Measurements from ENCODE around the gene PLSCR2. TPM values are rescaled to one million over a fixed set of nuclear protein-coding genes. Genes with fewer than 3 reads are reported as not detected.
"Not testable (repeated sequence)": the region's sequence is repeated elsewhere in the genome, so short reads cannot be mapped to it uniquely, and the experiment has no call there.

Gene PLSCR2
- total RNA-seq, 2 donors from 2014 or later = not detected

- H3K9me3 Mint-ChIP-seq = peaks cover 8% of the 10 kb centered on the region
- no peak for ATAC-seq
Measured at GRCh38 chr3:146425341-146425740, 44.0 kb downstream of the PLSCR2 start.

GRCh38 chr3:146421819-146422759 is 47.3 kb downstream of the PLSCR2 start:
- Mint-ChIP-seq H3K4me3 (no peak overlapping the region), H3K36me3 (no peaks in the 10 kb centered on the region), H3K27ac (no peak overlapping the region), H3K4me1 (ENCODE audit: low read depth in 2 of 2) (no peaks in the 10 kb centered on the region), H3K9me3 (peaks cover 4% of the 10 kb centered on the region), H3K27me3 (peaks cover 0 to 32% of the 10 kb centered on the region in 2 donors)
- no peak for DNase-seq (ENCODE audit: low spot score)
- ATAC-seq = no peak

More at GRCh38 chr3:146425341-146425740, 44.0 kb downstream of the PLSCR2 start:
- H3K36me3 Mint-ChIP-seq = peaks cover 6% of the 10 kb centered on the region
- H3K4me1 Mint-ChIP-seq (ENCODE audit: low read depth in 2 of 2) = no peaks in the 10 kb centered on the region
- DNase-seq (ENCODE audit: low spot score) = no peak
- no peak overlapping the region for H3K27ac Mint-ChIP-seq
- no peak overlapping the region for H3K4me3 Mint-ChIP-seq
- peaks cover 0 to 27% of the 10 kb centered on the region in 2 donors for H3K27me3 Mint-ChIP-seq

GRCh38 chr3:146416366-146416765 is 53.0 kb downstream of the PLSCR2 start:
- Mint-ChIP-seq H3K36me3 (no peaks in the 10 kb centered on the region), H3K27ac (no peak overlapping the region), H3K4me1 (ENCODE audit: low read depth in 2 of 2) (no peaks in the 10 kb centered on the region), H3K27me3 (peaks cover 0 to 18% of the 10 kb centered on the region in 2 donors), H3K4me3 (no peak overlapping the region), H3K9me3 (no peaks in the 10 kb centered on the region)
- ATAC-seq (no peak), DNase-seq (ENCODE audit: low spot score) (no peak)

GRCh38 chr3:146414010-146414409 is 55.4 kb downstream of the PLSCR2 start:
- peaks cover 2 to 3% of the 10 kb centered on the region in 2 donors for H3K27me3 Mint-ChIP-seq
- no peaks in the 10 kb centered on the region for H3K9me3 Mint-ChIP-seq
- H3K36me3 Mint-ChIP-seq = no peaks in the 10 kb centered on the region
- ATAC-seq (no peak), DNase-seq (ENCODE audit: low spot score) (no peak)
- H3K27ac Mint-ChIP-seq = no peak overlapping the region
- H3K4me3 Mint-ChIP-seq = no peak overlapping the region
- no peaks in the 10 kb centered on the region for H3K4me1 Mint-ChIP-seq (ENCODE audit: low read depth in 2 of 2)

GRCh38 chr3:146412711-146413110 is 56.6 kb downstream of the PLSCR2 start:
- DNase-seq (ENCODE audit: low spot score); ATAC-seq; H3K27ac Mint-ChIP-seq; H3K9me3 Mint-ChIP-seq; H3K4me3 Mint-ChIP-seq; H3K27me3 Mint-ChIP-seq; H3K36me3 Mint-ChIP-seq; H3K4me1 Mint-ChIP-seq (ENCODE audit: low read depth in 2 of 2): not testable (repeated sequence)

GRCh38 chr3:146407956-146408355 is 61.4 kb downstream of the PLSCR2 start:
- Mint-ChIP-seq H3K27ac (no peak overlapping the region), H3K27me3 (peaks cover 3 to 6% of the 10 kb centered on the region in 2 donors), H3K4me1 (ENCODE audit: low read depth in 2 of 2) (no peaks in the 10 kb centered on the region), H3K36me3 (no peaks in the 10 kb centered on the region), H3K9me3 (no peaks in the 10 kb centered on the region), H3K4me3 (no peak overlapping the region)
- DNase-seq (ENCODE audit: low spot score) = no peak
- no peak for ATAC-seq

DNA sequence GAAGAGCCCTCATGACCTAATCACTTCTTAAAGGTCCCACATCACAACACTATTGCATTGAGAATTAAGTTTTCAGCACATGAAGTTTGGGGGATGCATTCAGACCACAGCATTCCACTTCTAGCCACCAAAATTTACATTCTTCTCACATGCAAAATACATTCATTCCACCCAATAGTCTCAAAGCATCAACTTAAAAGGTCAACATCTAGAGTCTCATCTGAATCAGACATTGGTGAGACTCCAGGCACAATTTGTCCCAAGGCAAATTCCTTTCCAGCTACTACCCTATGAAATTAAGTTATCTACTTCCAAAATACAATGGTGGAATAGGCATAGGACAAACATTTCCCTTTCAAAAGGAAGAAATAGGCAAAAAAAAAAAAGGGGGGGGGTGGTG is 64.9 kb downstream of the PLSCR2 start:
- Mint-ChIP-seq H3K4me3 (no peak overlapping the region), H3K9me3 (no peaks in the 10 kb centered on the region), H3K27me3 (peaks cover 3 to 11% of the 10 kb centered on the region in 2 donors), H3K36me3 (no peaks in the 10 kb centered on the region), H3K27ac (no peak overlapping the region), H3K4me1 (ENCODE audit: low read depth in 2 of 2) (no peaks in the 10 kb centered on the region)
- DNase-seq (ENCODE audit: low spot score) = no peak
- no peak for ATAC-seq

- DNase-seq (ENCODE audit: low spot score) = no peak
- H3K27me3 Mint-ChIP-seq = peaks cover 0 to 12% of the 10 kb centered on the region in 2 donors
- H3K9me3 Mint-ChIP-seq = no peaks in the 10 kb centered on the region
- no peak overlapping the region for H3K27ac Mint-ChIP-seq
- no peak for ATAC-seq
- H3K4me3 Mint-ChIP-seq = no peak overlapping the region
- no peaks in the 10 kb centered on the region for H3K4me1 Mint-ChIP-seq (ENCODE audit: low read depth in 2 of 2)
- H3K36me3 Mint-ChIP-seq = no peaks in the 10 kb centered on the region
Measured at GRCh38 chr3:146403792-146404191, 65.6 kb downstream of the PLSCR2 start.

- H3K27ac Mint-ChIP-seq = no peak overlapping the region
- H3K4me1 Mint-ChIP-seq (ENCODE audit: low read depth in 2 of 2) = peaks cover 0 to 6% of the 10 kb centered on the region in 2 donors
- H3K27me3 Mint-ChIP-seq = peaks cover 0 to 7% of the 10 kb centered on the region in 2 donors
- H3K9me3 Mint-ChIP-seq = no peaks in the 10 kb centered on the region
- no peak overlapping the region for H3K4me3 Mint-ChIP-seq
- DNase-seq (ENCODE audit: low spot score) = no peak
- no peaks in the 10 kb centered on the region for H3K36me3 Mint-ChIP-seq
- no peak for ATAC-seq
Measured at GRCh38 chr3:146396792-146397191, 72.6 kb downstream of the PLSCR2 start.

- ATAC-seq (no peak), DNase-seq (ENCODE audit: low spot score) (no peak)
- peaks cover 0 to 7% of the 10 kb centered on the region in 2 donors for H3K27me3 Mint-ChIP-seq
- no peak overlapping the region for H3K27ac Mint-ChIP-seq
- no peak overlapping the region for H3K4me3 Mint-ChIP-seq
- no peaks in the 10 kb centered on the region for H3K9me3 Mint-ChIP-seq
- no peaks in the 10 kb centered on the region for H3K36me3 Mint-ChIP-seq
- H3K4me1 Mint-ChIP-seq (ENCODE audit: low read depth in 2 of 2) = peaks cover 0 to 6% of the 10 kb centered on the region in 2 donors
Measured at GRCh38 chr3:146395164-146395563, 74.2 kb downstream of the PLSCR2 start.

GRCh38 chr3:146390957-146391356 is 78.4 kb downstream of the PLSCR2 start:
- H3K4me3 Mint-ChIP-seq = no peak overlapping the region
- DNase-seq (ENCODE audit: low spot score) = no peak
- ATAC-seq = no peak

GRCh38 chr3:146390006-146390772 is 79.2 kb downstream of the PLSCR2 start:
- H3K36me3 Mint-ChIP-seq = no peaks in the 10 kb centered on the region
- peaks cover 3% of the 10 kb centered on the region for H3K9me3 Mint-ChIP-seq
- no peaks in the 10 kb centered on the region for H3K4me1 Mint-ChIP-seq (ENCODE audit: low read depth in 2 of 2)
- H3K27me3 Mint-ChIP-seq = peaks cover 0 to 6% of the 10 kb centered on the region in 2 donors
- no peak for ATAC-seq
- no peak overlapping the region for H3K27ac Mint-ChIP-seq
- DNase-seq (ENCODE audit: low spot score) = no peak
- no peak overlapping the region for H3K4me3 Mint-ChIP-seq

More at GRCh38 chr3:146390957-146391356, 78.4 kb downstream of the PLSCR2 start:
- no peak overlapping the region for H3K27ac Mint-ChIP-seq
- H3K4me1 Mint-ChIP-seq (ENCODE audit: low read depth in 2 of 2) = no peaks in the 10 kb centered on the region
- H3K27me3 Mint-ChIP-seq = peaks cover 0 to 6% of the 10 kb centered on the region in 2 donors
- no peaks in the 10 kb centered on the region for H3K36me3 Mint-ChIP-seq
- peaks cover 3% of the 10 kb centered on the region for H3K9me3 Mint-ChIP-seq

GRCh38 chr3:146387566-146387965 is 81.8 kb downstream of the PLSCR2 start:
- no peaks in the 10 kb centered on the region for H3K36me3 Mint-ChIP-seq
- no peak overlapping the region for H3K27ac Mint-ChIP-seq
- DNase-seq (ENCODE audit: low spot score) (no peak), ATAC-seq (no peak)
- no peak overlapping the region for H3K4me3 Mint-ChIP-seq
- no peaks in the 10 kb centered on the region for H3K4me1 Mint-ChIP-seq (ENCODE audit: low read depth in 2 of 2)
- H3K27me3 Mint-ChIP-seq = peaks cover 0 to 6% of the 10 kb centered on the region in 2 donors
- peaks cover 3% of the 10 kb centered on the region for H3K9me3 Mint-ChIP-seq

DNA sequence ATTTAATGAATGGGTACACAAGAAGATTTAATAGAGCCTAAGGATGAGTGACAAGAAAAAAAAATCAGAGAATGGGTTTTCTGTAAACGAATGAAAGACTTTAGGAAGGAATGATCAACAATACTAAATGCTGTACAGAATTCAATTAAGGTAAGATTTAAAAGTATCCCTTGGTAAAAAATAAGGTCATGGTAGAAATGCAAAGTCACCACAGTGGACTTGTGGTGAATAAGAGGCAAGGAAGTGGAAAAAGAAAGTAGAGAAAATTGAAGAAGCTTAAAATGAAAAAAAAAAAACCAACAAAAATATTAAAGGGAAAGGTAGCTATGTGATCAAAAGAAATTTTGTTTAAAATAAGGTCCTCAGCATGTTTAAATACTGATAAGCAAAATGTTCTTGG is 82.4 kb downstream of the PLSCR2 start:
- Mint-ChIP-seq H3K9me3 (peaks cover 3% of the 10 kb centered on the region), H3K4me1 (ENCODE audit: low read depth in 2 of 2) (no peaks in the 10 kb centered on the region), H3K36me3 (no peaks in the 10 kb centered on the region), H3K27ac (no peak overlapping the region), H3K4me3 (no peak overlapping the region), H3K27me3 (peaks cover 0 to 6% of the 10 kb centered on the region in 2 donors)
- DNase-seq (ENCODE audit: low spot score) (no peak), ATAC-seq (no peak)
